ENCODE results near the gene SGCD. TPM values are rescaled to one million over a fixed set of nuclear protein-coding genes. Genes with fewer than 3 reads are reported as not detected.

SGCD gene
- total RNA-seq, 1 donor from 2014 or later, result 7.5 TPM

DNA sequence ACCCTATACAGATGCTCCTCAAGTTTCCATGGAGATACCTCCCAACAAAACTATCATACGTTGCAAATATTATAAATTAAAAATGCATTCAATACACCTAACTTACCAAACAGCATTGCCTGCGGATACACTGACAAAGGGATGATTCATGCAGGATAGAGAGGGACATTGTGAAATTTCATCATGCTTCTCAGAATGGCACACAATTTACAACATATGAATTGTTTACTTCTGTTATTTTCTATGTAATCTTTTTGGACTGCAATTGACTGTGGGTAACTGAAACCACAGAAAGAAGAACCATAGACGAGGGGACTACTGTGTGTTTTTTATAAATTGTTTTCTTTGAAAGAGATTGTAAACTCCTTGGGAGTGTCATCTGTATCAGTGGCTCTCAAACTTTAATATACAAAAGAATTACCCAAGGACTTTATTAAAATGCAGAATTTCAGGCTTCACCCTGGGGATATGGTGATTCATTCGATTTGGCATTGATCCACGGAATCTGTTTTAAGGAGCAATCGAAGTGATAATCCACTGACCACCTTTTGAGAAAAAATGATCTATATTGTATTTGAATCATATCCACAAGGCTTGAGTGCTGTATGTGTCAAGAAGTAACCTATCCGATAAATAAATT lies 146.4 kb downstream of the SGCD start:
- Histone ChIP-seq H3K27ac (no peak overlapping the region), H3K9me3 (no peaks in the 10 kb centered on the region), H3K36me3 (no peaks in the 10 kb centered on the region), H3K4me3 (no peak overlapping the region), H3K27me3 (no peaks in the 10 kb centered on the region), H3K4me1 (peaks cover 17% of the 10 kb centered on the region)
- no peak for DNase-seq
- ATAC-seq, result no peak
- TF ChIP-seq, protein P1, sequence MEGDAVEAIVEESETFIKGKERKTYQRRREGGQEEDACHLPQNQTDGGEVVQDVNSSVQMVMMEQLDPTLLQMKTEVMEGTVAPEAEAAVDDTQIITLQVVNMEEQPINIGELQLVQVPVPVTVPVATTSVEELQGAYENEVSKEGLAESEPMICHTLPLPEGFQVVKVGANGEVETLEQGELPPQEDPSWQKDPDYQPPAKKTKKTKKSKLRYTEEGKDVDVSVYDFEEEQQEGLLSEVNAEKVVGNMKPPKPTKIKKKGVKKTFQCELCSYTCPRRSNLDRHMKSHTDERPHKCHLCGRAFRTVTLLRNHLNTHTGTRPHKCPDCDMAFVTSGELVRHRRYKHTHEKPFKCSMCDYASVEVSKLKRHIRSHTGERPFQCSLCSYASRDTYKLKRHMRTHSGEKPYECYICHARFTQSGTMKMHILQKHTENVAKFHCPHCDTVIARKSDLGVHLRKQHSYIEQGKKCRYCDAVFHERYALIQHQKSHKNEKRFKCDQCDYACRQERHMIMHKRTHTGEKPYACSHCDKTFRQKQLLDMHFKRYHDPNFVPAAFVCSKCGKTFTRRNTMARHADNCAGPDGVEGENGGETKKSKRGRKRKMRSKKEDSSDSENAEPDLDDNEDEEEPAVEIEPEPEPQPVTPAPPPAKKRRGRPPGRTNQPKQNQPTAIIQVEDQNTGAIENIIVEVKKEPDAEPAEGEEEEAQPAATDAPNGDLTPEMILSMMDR (IDR thresholded peaks at IDR 0.05), result no peak
- intact Hi-C loops (cut with DNase I), result no loop called here

DNA sequence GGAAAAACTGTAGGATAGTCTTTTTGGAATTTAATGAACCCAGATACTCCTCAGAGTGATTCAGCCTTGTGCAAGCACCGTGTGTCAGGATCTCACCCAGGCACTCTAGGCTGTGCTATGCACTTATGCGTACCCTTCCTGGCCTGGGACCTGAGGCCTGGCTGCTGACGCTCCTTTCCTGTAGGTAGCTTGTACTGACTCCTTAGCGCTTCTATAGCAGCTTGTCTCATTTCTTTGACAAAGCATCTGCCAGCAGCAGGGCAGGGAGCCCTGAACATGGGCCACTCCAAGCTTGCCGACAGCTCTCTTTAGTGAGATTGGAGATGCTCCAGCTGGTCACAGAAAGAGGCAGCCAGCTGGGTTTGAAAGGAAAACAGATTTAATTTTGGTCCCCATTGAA lies 147.3 kb downstream of the SGCD start:
- intact Hi-C loops (cut with DNase I), result no loop called here
- Histone ChIP-seq H3K9me3 (no peaks in the 10 kb centered on the region), H3K27ac (no peak overlapping the region), H3K4me1 (peaks cover 17% of the 10 kb centered on the region), H3K36me3 (no peaks in the 10 kb centered on the region), H3K4me3 (no peak overlapping the region), H3K27me3 (no peaks in the 10 kb centered on the region)
- ATAC-seq, result peak; percentile 47
- no peak for DNase-seq
- TF ChIP-seq, protein P1 (IDR thresholded peaks at IDR 0.05), result no peak

DNA sequence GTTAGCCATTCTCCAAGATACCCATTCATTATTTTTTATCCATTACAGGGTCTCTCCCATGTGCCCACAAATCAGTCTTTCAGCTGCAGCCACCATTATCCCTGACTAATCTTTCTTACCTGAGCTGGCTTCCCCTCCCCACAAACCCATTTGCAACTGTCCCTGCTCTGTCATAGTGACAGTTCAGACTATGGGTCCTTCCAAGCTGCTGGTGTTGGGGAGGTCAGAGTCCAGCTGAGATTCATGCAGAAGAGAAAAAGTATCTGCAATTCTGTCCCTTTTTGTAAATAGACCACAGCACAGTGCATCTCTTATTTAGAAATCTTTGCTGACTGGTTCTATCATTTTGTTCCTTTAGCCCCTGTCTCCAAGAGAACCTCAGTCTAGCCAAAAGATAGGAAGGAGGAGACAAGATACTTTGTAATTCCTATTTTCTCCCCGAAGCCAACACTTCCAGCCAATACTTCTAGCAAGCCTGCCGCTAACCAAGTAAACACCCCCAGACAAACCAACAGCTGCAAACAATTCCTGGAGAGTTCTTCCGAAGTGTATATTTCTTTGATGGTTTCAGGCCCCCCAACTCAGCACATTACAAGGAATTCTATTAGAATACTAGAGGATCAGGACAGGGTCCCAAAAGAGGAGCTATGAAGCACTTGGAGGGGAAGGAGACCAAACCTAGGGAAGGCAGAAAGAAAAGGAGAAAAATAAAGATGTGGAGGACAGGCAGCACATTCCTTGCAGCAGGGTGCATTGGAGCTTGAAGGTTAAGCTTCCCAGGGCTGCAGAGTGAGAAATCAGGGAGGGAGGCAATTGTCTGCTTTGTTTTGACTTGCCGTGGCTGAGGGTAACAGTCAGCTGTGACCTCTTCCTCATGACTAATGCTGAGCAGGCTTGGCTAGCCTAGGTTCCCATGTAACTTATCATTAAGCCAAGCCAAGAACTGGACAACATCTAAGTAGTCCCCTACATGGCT lies 148.5 kb downstream of the SGCD start:
- TF ChIP-seq, protein P1 (IDR thresholded peaks at IDR 0.05), result no peak
- H3K9me3 ChIP-seq, result no peaks in the 10 kb centered on the region
- no peak overlapping the region for H3K4me3 ChIP-seq
- H3K4me1 ChIP-seq, result peaks cover 17% of the 10 kb centered on the region
- DNase-seq (no peak), ATAC-seq (peak; percentile 59)
- no peaks in the 10 kb centered on the region for H3K36me3 ChIP-seq
- intact Hi-C loops (cut with DNase I), result no loop called here
- H3K27me3 ChIP-seq, result no peaks in the 10 kb centered on the region
- no peak overlapping the region for H3K27ac ChIP-seq

DNA sequence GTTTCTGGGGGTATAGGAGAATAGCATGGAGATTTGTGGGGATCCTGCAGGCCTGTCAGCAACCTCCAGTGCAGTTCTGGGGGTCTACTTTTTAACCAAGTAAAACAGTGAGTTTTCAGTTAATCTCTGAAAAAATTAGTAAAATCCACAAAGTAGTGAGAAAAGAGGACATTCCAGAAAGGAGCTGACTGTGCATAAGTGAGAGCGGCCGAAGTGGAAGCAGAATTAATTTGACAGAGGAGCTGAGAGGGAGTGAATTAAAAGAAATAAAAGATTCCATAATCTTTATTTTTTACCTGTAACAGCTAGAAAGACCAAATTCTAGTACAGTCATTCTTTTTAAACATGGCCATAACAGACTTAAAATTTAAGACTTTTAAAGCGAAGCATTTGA lies 149.2 kb downstream of the SGCD start:
- no peak for ATAC-seq
- intact Hi-C loops (cut with DNase I), result no loop called here
- H3K4me1 ChIP-seq, result peaks cover 17% of the 10 kb centered on the region
- H3K9me3 ChIP-seq, result no peaks in the 10 kb centered on the region
- no peaks in the 10 kb centered on the region for H3K27me3 ChIP-seq
- TF ChIP-seq, protein P1 (IDR thresholded peaks at IDR 0.05), result no peak
- no peak overlapping the region for H3K4me3 ChIP-seq
- DNase-seq, result no peak
- H3K27ac ChIP-seq, result no peak overlapping the region
- H3K36me3 ChIP-seq, result no peaks in the 10 kb centered on the region

DNA sequence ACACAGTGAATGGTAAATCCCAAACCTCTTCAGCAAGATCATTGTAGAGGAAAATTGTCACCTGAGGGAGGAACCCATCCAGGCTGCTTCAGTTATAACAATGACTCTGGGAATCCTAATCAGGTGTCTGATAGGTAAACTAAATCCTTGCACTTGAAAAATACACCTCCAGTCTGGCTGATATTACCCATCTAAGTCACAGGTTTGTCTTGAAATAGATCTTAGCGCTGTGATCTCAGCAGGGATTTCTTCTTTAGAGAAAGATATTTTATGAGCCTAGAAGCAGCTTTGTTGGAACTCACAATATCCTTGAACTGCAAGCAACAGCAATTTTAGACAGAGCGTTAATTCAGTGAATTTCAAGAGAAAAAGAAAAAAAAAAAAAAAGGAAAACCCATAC lies 149.7 kb downstream of the SGCD start:
- intact Hi-C loops (cut with DNase I), result no loop called here
- H3K36me3 ChIP-seq, result no peaks in the 10 kb centered on the region
- no peaks in the 10 kb centered on the region for H3K9me3 ChIP-seq
- no peak overlapping the region for H3K27ac ChIP-seq
- no peaks in the 10 kb centered on the region for H3K27me3 ChIP-seq
- H3K4me1 ChIP-seq, result peaks cover 17% of the 10 kb centered on the region
- DNase-seq, result no peak
- no peak overlapping the region for H3K4me3 ChIP-seq
- ATAC-seq, result no peak
- TF ChIP-seq, protein P1 (IDR thresholded peaks at IDR 0.05), result no peak

Data from upper lobe of right lung (tissue), 1 donor.